Measurements from ENCODE around the gene RFK. TPM values are rescaled to one million over a fixed set of nuclear protein-coding genes. Genes with fewer than 3 reads are reported as not detected.
"Not testable (repeated sequence)": the region's sequence is repeated elsewhere in the genome, so short reads cannot be mapped to it uniquely, and the experiment has no call there.

Gene RFK
- total and polyA plus RNA-seq, 9 of the 15 experiments (the other 6 are each of a cell fraction or from before 2014, with no cell fraction given): 3.8 to 51.1 (median 14.8) TPM

GRCh38 chr9:76362332-76363031 lies 31.7 kb downstream of the RFK start (continued):
- TF ChIP-seq PBX2 (CRISPR knock-in tag; IDR thresholded peaks at IDR 0.05; ENCODE audit: low read depth); MYBL2 (CRISPR knock-in tag; IDR thresholded peaks at IDR 0.05; ENCODE audit: borderline replicate concordance); NR4A1 (CRISPR knock-in tag; IDR thresholded peaks at IDR 0.05): not testable (repeated sequence)
- peak; percentile 57 for TF ChIP-seq PBX2 (tag; conservative IDR thresholded peaks at IDR 0.05; ENCODE audit: low read depth)
- peak in 1 of 2 experiments; percentile 68; a peak in 2 of 4 replicates for TF ChIP-seq ZMIZ1 (IDR thresholded peaks at IDR 0.05; ENCODE audit: low read depth in 2 of 2, low read length in 2 of 2)
- TF ChIP-seq STAT5A (IDR thresholded peaks at IDR 0.05; ENCODE audit: borderline replicate concordance, low read length): peak; percentile 58
- 0 out of 4 replicates have a peak, but pooled peaks of 1 of the 2 experiments have one; percentile 14 for TF ChIP-seq MAZ (CRISPR knock-in tag; conservative IDR thresholded peaks at IDR 0.05 in 1 of 2, IDR thresholded peaks at IDR 0.05 in 1 of 2)
- TF ChIP-seq CREM (IDR thresholded peaks at IDR 0.05; ENCODE audit: low read depth): peak; percentile 22; the same call in 1 of the 2 replicates
- peak; percentile 84 for TF ChIP-seq MYBL2 (IDR thresholded peaks at IDR 0.05; ENCODE audit: low read depth)
- TF ChIP-seq DPF2 (IDR thresholded peaks at IDR 0.05): peak; percentile 85
- peak; percentile 60 for TF ChIP-seq ETV1 (tag; conservative IDR thresholded peaks at IDR 0.05; ENCODE audit: low read depth)
- TF ChIP-seq LEF1 (IDR thresholded peaks at IDR 0.05): peak; percentile 75
- peak; percentile 86 for TF ChIP-seq NR4A1 (tag; IDR thresholded peaks at IDR 0.05)
- peak; percentile 78 for TF ChIP-seq SMARCC2 (IDR thresholded peaks at IDR 0.05; ENCODE audit: low read depth)
- peak; percentile 72 for TF ChIP-seq HDAC3 (IDR thresholded peaks at IDR 0.05; ENCODE audit: borderline replicate concordance, partially characterized antibody)
- TF ChIP-seq NCOA1 (IDR thresholded peaks at IDR 0.05; ENCODE audit: low read depth): peak; percentile 77; the same call in 1 of the 2 replicates
- peak in 1 of 2 experiments; percentile 25 for TF ChIP-seq NCOA2 (IDR thresholded peaks at IDR 0.05; ENCODE audit: partially characterized antibody in 2 of 2)
- peak; percentile 77 for TF ChIP-seq DMBX1 (CRISPR knock-in tag; IDR thresholded peaks at IDR 0.05; ENCODE audit: borderline replicate concordance)
- TF ChIP-seq NR2C1 (IDR thresholded peaks at IDR 0.05): peak; percentile 94
- peak; percentile 97 for TF ChIP-seq NR2C1 (tag; IDR thresholded peaks at IDR 0.05)
- peak; percentile 37 for TF ChIP-seq KDM5B (IDR thresholded peaks at IDR 0.05; ENCODE audit: insufficient replicate concordance, low read depth, low read length)
- peak; percentile 82 for TF ChIP-seq MEIS2 (IDR thresholded peaks at IDR 0.05; ENCODE audit: partially characterized antibody)
- TF ChIP-seq PHB2 (IDR thresholded peaks at IDR 0.05; ENCODE audit: low read depth): peak; percentile 52; the same call in 1 of the 2 replicates
